ENCODE results near the gene SP3. TPM values are rescaled to one million over a fixed set of nuclear protein-coding genes. Genes with fewer than 3 reads are reported as not detected.

Gene SP3
- total RNA-seq, 2 donors from 2014 or later, result 145 to 166 TPM

- H3K27me3 ChIP-seq (replicated peaks; ENCODE audit: insufficient read depth), result no peaks in the 10 kb centered on the region
- intact Hi-C loops (cut with DNase I), result loop anchor here (5.0 kb wide), 2 partner anchors 48 to 378 kb away; no protein-coding TSS in a partner anchor
- WGBS, result under 1% methylated on average over 63 of the region's 84 CpGs
- peak; percentile 86 for DNase-seq (ENCODE audit: low spot score)
- no peaks in the 10 kb centered on the region for H3K36me3 ChIP-seq
- H3K4me3 ChIP-seq, result peak overlapping the region; percentile 99 to 100
- H3K4me1 ChIP-seq (replicated peaks), result peaks cover 5% of the 10 kb centered on the region
- TF ChIP-seq POLR2A (IDR thresholded peaks at IDR 0.05) (peak; percentile 8), CTCF (IDR thresholded peaks at IDR 0.05) (no peak)
- no peaks in the 10 kb centered on the region for H3K9me3 ChIP-seq
- H3K27ac ChIP-seq, result peak overlapping the region; percentile 100
Measured at GRCh38 chr2:173964565-173965371, 405 bp downstream of the SP3 start.

GRCh38 chr2:173963817-173964564, 1.2 kb downstream of the SP3 start:
- no peaks in the 10 kb centered on the region for H3K9me3 ChIP-seq
- WGBS, result under 1% methylated on average over 47 of the region's 87 CpGs
- peak; percentile 91 for DNase-seq (ENCODE audit: low spot score)
- H3K36me3 ChIP-seq, result no peaks in the 10 kb centered on the region
- peak overlapping the region; percentile 100 for H3K27ac ChIP-seq
- H3K4me1 ChIP-seq (replicated peaks), result peaks cover 5% of the 10 kb centered on the region
- H3K4me3 ChIP-seq, result peak overlapping the region; percentile 99 to 100
- intact Hi-C loops (cut with DNase I), result no loop called here
- peak; percentile 61 for TF ChIP-seq POLR2A (IDR thresholded peaks at IDR 0.05)
- peak in 1 of 4 experiments; percentile 7 for TF ChIP-seq CTCF (IDR thresholded peaks at IDR 0.05)
- no peak for TF ChIP-seq POLR2AphosphoS5 (IDR thresholded peaks at IDR 0.05)
- H3K27me3 ChIP-seq (replicated peaks; ENCODE audit: insufficient read depth), result no peaks in the 10 kb centered on the region

- TF ChIP-seq CTCF (IDR thresholded peaks at IDR 0.05) (peak in 2 of 4 experiments; percentile 46 to 51), POLR2A (IDR thresholded peaks at IDR 0.05) (no peak)
- intact Hi-C loops (cut with DNase I), result no loop called here
- Histone ChIP-seq H3K4me3 (peak overlapping the region; percentile 99 to 100), H3K27ac (peak overlapping the region; percentile 100), H3K4me1 (replicated peaks) (peaks cover 5% of the 10 kb centered on the region), H3K36me3 (no peaks in the 10 kb centered on the region), H3K9me3 (no peaks in the 10 kb centered on the region), H3K27me3 (replicated peaks; ENCODE audit: insufficient read depth) (no peaks in the 10 kb centered on the region)
- DNase-seq (ENCODE audit: low spot score), result no peak
- 1% methylated on average over 18 of the region's 44 CpGs for WGBS
Measured at GRCh38 chr2:173963323-173963816, 1.8 kb downstream of the SP3 start.

- Histone ChIP-seq H3K27ac (peak overlapping the region; percentile 100), H3K27me3 (replicated peaks; ENCODE audit: insufficient read depth) (no peaks in the 10 kb centered on the region), H3K4me3 (peak overlapping the region; percentile 99 to 100), H3K4me1 (replicated peaks) (peaks cover 5% of the 10 kb centered on the region), H3K9me3 (no peaks in the 10 kb centered on the region), H3K36me3 (no peaks in the 10 kb centered on the region)
- no peak for TF ChIP-seq POLR2A (IDR thresholded peaks at IDR 0.05)
- TF ChIP-seq CTCF (IDR thresholded peaks at IDR 0.05), result no peak
- TF ChIP-seq POLR2AphosphoS5 (IDR thresholded peaks at IDR 0.05), result no peak
- WGBS, result 19% methylated on average over 4 of the region's 4 CpGs
- no peak for DNase-seq (ENCODE audit: low spot score)
- intact Hi-C loops (cut with DNase I), result no loop called here
Measured at GRCh38 chr2:173962583-173963110, 2.5 kb downstream of the SP3 start.

All from prostate gland (tissue), 2 donors.